HG02642 (cell line): Measurements from ENCODE around the gene RNF214.
A peak's percentile ranks its signal among the peaks of the same experiment; 100 is the strongest.
"Not testable (repeated sequence)": the region's sequence is repeated elsewhere in the genome, so short reads cannot be mapped to it uniquely, and the experiment has no call there.

Experiments
- ATAC-seq: cut with Tn5 transposase; IDR thresholded peaks from one replicate; pipeline ENCODE4 v1.9.1; 2021; ENCODE audit warnings: mild to moderate bottlenecking; ENCODE audit not compliant: unreplicated experiment, poor library complexity

The RNF214 gene

DNA sequence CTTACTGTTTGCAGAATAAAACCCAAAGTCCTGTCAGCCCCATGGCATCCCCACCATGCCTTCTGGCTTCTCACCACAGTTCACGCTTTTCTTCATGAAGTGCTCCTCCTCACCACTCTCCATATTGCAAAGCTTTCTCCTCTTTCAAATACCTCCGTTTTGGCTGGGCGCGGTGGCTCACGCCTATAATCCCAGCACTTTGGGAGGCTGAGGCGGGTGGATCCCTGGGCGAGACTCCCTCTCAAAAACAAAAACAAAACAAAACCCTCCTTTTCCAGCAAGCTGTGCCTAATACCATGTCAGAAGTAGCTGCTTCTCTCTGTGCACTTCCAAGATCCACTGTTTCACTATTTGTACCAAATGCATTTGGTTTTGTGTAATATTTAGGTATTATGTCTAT, 76.8 kb downstream of the RNF214 start:
- ATAC-seq: no peak

DNA sequence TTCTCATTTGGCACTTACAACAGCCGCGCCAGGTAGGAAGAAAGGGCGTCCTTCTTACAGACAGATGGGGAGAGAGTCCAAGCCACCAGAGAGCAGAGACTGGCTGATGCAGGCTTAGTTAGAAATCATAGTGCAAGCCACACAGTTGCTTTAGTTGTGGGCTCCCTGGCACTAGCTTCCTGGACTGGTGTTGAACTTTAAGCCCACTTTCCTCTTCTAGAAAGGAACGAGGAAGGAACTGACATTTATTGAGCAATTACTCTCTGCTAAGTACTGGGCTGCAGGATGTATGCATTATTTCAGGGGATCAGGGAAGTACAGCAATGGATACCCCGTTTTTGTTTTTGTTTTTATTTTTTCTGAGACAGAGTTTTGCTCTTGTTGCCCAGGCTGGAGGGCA, 80.6 kb downstream of the RNF214 start:
- ATAC-seq: no peak

DNA sequence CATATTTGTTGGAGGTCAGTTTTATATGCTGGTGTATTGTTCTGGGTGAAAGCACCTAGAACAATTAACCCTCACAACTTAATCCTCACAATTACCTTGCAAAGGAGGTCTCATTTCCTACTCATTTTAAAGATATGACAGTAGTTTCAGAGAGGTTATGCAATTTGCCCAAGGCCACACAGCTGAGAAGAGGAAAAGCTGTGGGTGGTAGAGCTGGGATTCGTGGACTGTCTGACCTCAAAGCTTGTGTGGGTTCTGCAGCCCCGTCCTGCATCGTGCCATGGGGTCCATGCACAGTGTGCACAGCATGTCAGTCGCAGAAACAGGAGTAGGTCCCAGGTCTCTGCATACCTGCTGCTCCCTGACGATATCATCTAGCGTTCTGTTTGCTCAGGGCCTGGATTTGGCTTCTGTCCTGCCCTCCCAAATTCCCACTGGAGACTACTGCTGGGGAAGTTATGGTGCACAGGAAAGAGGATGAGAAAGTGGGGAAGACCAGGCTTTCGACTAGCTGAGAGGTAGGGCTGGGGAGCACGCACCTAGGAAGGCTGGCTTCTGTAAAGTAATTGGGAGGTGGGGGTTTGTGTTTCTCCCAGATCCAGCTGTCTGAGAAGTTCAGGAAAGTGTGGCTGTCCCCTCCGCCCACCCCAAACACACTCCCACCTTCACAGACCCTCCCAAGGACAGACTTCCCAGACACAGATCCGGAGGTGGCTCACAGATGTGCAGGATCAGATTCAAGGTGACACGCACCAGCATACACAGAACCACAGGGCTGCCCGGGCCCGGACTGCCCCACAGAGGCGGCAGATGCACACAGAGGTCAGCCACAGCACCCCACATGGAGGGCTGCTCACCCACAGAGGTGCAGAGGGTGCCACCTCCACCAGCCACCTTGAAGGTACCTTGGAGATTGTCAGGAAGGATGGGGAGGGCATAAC, 81.6 kb downstream of the RNF214 start:
- ATAC-seq: no peak

DNA sequence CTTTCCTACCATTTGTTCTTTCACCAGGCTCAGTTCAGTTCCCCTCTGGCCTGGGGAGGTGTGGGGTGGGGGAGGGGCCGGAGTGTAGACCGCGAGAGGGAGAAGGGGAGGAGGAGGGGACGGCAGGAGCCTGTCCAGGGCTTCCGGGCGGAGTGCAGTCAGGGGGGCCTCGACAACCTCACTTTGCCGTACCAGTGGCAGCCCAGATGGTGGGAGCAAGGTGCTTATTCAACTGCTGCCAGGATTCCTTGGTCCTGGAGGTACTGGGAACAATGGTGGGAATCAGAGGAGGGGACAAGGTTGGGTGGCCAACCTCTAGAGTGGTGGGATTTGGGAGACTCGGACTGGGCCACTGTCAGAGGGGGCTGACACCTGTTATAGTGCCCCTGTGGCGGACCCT, 82.4 kb downstream of the RNF214 start:
- ATAC-seq: no peak

DNA sequence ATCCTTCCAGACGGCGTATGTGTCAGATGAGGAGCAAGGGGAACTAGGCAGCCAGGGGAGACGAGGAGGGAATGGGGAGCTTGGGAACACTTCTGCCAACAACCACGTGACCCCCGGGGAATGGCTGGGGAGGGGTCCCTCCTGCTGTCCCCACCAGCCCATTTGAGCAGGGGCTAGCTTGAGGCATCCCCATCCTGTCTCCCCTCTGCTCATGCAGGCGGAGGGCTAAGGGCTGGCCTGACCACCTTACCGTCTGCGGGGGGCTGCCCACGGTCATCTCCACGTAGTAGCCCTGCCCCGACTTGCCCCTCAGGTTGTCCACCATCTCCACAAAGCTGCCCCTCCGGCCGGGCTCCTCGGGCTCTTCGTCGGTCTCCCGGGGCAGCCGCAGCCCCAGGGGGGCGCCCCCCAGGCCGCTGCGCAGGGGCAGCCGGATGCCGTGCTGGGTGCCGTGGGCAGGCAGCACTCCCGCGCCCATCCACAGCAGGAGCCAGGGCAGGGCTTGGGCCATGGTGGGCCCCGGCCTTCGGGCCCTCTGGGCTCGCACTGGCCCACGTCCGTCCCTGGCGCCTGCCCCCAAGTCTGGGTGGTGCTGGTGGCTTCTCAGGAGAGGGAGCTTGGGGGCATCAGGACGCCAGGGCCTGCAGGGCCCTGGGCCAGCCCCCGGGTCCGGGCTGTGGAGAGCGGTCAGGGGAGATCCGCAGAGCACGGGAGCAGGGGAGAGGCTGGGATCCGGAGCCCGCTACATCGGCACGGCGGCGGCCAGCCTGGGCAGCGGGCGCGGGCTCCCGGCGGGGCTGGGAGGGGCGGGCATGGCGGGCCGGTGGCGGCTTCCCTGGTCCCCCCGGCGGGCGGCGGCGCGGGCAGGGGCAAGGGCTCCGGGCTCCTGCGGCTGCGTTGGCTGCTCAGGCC, 83.1 kb downstream of the RNF214 start:
- ATAC-seq: no peak

DNA sequence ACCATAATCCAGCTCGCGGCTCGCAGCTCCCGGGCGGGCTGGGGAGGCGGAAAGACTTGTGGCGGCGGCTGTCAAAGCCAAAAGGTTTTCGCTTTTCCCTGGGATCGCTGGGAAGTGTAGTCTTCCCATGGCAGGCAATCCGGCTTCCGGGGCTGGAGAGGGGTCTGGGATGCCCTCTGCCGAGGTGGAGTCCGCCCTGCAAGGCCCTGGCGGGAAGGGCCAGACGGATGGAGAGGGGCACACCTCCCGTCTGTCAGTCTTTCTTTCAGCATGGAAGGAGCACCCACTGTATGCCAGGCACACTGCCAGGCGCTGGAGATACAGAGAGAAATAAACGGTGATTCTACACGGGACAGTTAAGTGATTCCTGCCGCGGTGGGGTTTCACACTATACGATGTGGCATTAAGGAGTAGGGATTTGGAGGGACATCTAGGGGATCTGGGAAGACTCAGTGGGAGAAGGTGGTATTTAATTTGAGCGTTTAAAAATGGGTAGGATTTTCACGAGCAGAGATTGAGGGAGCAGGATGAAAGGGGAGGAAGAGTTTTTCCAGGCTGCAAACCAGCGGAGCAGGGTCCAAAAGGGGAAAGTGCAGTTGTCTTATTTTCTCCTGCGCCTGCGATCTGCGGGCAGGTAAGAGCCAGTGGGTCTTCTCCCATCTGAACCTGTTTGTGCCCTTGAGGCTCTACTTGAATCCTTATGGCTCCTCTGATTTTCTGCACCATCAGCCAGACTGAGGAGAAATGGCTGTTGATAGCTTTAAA, 83.9 kb downstream of the RNF214 start, which contains the start of gene BACE1:
BACE1 (minus strand) TSS at position 60 of the 765 bp plus-strand sequence. CDS start 461 bp downstream, outside the sequence.
- ATAC-seq: no peak

DNA sequence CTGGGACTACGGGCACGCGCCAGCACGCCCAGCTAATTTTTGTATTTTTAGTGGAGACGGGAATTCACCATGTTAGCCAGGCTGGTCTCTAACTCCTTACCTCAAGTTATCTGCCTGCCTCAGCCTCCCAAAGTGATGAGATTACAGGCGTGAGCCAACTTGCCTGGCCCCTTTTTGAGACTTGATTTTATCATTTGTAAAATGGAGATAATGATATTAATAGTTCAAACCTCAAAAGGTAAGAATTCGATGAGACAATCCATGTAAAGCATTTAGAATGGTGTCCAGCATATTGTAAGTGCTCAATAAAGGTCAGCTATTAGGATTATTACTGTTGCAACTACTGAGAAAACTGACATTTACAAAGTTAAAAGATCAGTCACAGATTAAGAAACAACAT, 86.3 kb downstream of the RNF214 start:
- ATAC-seq: no peak

DNA sequence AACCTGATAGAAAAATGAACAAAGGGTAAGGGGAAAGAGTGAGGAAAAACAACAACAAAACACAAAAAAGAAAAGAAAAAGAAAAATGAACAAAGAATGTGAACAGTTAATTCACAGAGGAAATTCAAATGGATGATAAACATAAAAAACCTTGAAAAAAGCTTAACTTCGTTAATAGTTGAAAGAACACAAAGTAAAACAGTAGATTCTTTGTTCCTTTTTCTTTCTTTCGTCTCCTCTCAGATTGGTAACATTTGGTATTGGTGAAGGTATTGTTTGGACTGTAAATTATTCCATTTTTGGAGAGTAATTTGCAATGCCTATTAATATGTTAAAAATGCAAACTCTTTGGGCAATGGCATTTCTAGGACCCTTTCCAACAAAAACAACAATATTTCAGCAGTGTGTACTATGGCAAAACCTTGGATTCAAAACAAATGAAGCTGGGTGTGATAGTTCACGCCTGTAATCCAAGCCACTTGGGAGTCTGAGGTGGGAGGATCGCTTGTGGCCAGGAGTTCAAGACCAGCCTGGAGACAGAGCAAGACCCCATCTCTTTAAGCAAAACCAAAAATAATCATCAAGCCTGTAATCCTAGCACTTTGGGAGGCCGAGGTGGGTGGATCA, 86.9 kb downstream of the RNF214 start:
- ATAC-seq: no peak

DNA sequence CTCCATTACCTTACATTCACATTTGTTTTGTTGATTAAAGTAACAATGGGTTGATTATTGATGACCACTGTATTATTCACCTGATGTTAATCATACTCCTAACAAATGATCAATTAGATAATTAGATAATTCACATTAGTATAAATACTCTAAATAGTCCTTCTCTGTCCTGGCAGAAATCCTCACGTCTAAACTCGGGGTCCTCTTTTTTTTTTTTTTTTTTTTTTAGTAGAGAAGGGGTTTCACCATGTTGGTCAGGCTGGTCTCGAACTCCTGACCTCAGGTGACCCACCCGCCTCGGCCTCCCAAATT, 94.7 kb downstream of the RNF214 start:
- ATAC-seq: not testable (repeated sequence)

DNA sequence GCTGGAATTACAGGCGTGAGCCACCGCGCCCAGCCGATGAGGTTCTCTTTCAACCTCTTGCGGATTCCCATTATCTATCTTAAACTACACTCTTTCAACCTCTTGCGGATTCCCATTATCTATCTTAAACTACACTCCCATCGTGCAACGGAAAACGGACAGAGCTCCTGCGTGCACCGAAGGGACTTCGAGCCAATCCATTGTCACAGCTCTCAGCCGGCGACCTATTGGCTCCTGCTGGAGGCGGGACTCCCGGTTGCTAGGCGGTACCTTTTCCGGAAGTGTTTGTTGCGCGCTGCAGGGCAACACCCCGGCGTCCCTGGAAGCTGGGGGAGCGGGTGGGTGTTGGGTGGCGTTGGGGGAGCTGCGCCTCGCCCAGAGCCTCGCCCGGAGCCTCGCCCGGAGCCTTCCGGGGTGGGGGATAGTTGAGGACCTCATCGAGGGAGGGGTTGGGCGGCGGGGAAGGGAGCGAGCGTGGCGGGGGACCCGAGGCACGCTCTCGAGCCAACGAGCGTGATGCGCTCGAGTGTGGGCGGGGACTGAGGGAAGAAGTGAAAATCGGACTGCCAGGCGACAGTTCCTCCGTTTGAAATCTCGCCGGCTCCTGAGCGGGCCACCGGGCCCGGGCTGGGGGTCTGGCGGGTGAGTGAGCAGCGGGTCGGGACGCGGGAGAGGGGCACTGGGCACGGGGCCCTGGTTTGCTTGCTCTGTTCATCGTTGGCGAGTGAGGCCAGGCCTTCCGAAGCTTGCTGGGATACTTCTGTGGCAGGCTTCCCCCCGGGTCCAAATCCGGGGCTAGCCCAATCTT, 95.3 kb downstream of the RNF214 start, which contains the start of gene CEP164:
CEP164 (plus strand) TSS at position 288 of the 808 bp plus-strand sequence. CDS start 10,733 bp downstream, outside the sequence.
- ATAC-seq: peak; percentile 96

DNA sequence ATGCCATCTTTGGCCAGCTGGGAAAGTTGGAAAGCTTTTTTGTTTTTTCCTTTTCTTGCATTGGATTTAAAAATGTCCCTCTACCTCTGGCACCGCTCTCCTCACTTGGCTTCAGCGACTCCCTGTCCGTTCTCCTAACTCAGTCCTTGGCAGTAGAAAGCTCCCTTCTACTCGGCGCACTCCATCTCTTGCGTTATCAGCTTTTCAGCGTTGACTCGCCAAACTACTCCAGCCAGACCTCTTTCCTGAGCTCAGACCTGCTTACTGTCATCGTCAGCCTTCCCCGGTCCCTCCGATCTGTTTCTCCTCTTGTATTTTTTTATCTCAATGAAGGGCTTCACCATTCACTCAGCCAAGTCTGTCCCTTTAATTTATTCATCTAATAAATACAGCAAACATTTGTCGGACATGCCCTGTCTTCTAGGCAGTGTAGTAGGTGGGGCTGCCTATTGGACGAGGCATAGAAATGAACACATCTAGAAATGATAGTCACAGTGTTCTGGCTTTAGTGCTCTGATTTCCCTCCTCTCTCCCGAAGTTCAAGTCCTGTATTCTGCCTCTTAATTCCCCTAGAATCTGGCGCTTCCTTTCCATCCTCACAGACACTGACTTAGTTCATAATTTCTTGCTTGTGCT, 96.0 kb downstream of the RNF214 start:
- ATAC-seq: peak; percentile 2

DNA sequence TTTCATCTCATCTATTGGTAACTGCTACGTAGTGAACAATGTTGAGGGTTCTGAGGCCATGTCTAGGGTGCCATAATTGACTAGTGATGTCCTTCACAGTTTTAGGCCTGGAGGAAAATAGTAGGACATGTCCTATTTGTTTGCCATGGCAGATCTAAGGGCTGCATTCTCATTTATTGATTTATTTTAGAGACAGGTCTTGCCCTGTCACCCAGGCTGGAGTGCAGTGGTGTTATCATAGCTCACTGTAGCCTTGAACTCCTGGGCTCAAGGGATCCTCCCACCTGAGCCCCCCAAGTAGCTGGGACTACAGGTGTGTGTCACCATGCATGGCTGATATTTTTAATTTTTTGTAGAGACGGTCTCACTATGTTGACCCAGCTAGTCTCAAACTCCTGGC, 100.4 kb downstream of the RNF214 start:
- no peak for ATAC-seq

DNA sequence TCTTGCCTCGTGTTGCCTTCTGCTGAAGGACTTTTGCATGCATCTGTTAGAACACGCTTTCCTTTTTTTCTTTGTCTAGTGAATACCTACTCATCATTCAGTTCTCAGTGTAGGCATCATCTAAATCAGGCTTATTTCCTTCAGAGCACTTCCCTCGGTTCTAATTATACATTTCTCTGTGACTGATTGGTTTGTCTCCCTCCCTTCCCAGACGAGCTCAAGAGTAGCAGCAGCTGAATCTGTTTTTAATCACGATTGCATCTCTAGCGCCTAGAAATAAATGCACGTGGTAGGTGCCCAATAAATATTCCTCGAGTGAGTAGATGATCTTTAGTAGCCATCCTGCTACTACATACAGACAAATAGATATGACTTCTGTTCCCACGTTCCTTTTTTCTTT, 101.4 kb downstream of the RNF214 start:
- no peak for ATAC-seq

DNA sequence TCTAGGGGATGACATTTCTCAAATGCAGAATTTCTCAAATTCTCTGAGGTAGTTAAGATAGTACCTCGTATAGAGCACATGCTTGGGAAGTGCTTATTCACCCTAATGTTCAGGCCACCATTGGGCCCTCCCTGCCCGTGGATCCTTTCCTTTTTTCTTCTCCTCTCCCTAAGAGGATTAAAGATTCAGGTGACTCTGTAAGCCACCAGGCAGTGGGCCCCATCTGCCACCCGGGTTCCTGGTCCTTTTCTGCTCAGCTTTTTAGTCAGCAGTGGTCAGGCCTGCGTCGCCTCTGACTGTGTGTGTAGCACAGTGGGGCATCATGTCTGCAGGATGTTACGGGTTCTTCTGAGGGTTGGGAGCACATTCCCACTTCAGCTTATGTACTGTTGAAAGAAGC, 102.4 kb downstream of the RNF214 start:
- no peak for ATAC-seq

DNA sequence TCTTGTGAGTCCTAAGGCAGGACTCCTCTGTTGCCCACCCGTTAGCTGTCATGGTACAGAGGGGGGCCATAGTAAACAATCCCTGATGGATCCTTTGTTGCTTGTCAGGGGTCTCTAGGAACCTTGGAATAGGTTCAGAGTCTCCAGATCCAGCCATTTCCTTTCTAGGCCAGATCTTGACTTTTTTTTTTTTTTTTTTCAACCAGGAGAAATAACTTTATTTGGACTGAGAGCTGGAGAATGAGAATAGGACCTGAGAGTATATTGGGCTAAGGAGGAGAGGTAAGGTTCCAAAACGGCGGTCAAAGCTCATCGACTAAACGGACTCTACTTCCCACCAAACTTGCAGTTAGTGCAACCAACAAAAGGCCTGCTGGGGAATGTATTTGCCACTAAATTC, 102.9 kb downstream of the RNF214 start:
- ATAC-seq: no peak
